Liver (tissue), 9 donors: Measurements from ENCODE around the gene ANKRD9. TPM values are rescaled to one million over a fixed set of nuclear protein-coding genes. Genes with fewer than 3 reads are reported as not detected.

Experiments
- DNase-seq: peaks from one replicate; pipeline ENCODE4 v3.0.0-alpha.2; 2017; ENCODE audit warnings: low spot score
- H3K27ac ChIP-seq, 2 donors: one replicate each; pipeline ENCODE4 v1.7.0; 2013; ENCODE audit warnings: inconsistent platforms in 2 of 2, low read length in 2 of 2, control low read depth in 1 of 2, low read depth in 1 of 2, mild to moderate bottlenecking in 1 of 2
- H3K27me3 ChIP-seq, 4 donors: one replicate each; pipeline versions ENCODE4 v1.6.1 to v1.7.0; 2013; ENCODE audit warnings: low read length in 3 of 4, inconsistent platforms in 1 of 4, mild to moderate bottlenecking in 1 of 4, moderate library complexity in 1 of 4; ENCODE audit not compliant: control insufficient read depth in 4 of 4, insufficient read depth in 4 of 4
- H3K36me3 ChIP-seq, 4 donors: one replicate each; pipeline versions ENCODE4 v1.6.1 to v1.7.0; 2013; ENCODE audit warnings: low read length in 3 of 4, mild to moderate bottlenecking in 3 of 4, low read depth in 1 of 4, moderate library complexity in 1 of 4; ENCODE audit not compliant: control insufficient read depth in 4 of 4, insufficient read depth in 3 of 4
- H3K4me1 ChIP-seq, 4 donors: one replicate each; pipeline versions ENCODE4 v1.6.1 to v1.7.0; 2013; ENCODE audit warnings: low read length in 3 of 4, mild to moderate bottlenecking in 3 of 4, moderate library complexity in 1 of 4; ENCODE audit not compliant: control insufficient read depth in 4 of 4, insufficient read depth in 4 of 4
- H3K4me3 ChIP-seq, 3 donors: one replicate each; pipeline versions ENCODE4 v1.6.1 to v1.7.0; 2013; ENCODE audit warnings: low read length in 3 of 3, control low read depth in 1 of 3, low read depth in 1 of 3, mild to moderate bottlenecking in 1 of 3
- H3K9ac ChIP-seq, 2 donors: one replicate each; pipeline ENCODE4 v1.7.0; 2013; ENCODE audit warnings: low read length in 2 of 2, mild to moderate bottlenecking in 2 of 2, moderate library complexity in 2 of 2, control low read depth in 1 of 2, low read depth in 1 of 2
- H3K9me3 ChIP-seq, 4 donors: one replicate each; pipeline versions ENCODE4 v1.6.1 to v1.7.0; 2013; ENCODE audit warnings: low read length in 3 of 4; ENCODE audit not compliant: control insufficient read depth in 4 of 4
- EGR1 ChIP-seq, 2 donors: IDR thresholded peaks; 2 replicates each; pipeline ENCODE4 v1.6.1; 2016 to 2018; ENCODE audit warnings: antibody characterized with exemption in 2 of 2, low read depth in 2 of 2
- FOXA1 ChIP-seq: IDR thresholded peaks from 2 replicates; pipeline ENCODE4 v1.6.1; 2016; ENCODE audit warnings: antibody characterized with exemption
- FOXA2 ChIP-seq: IDR thresholded peaks from 2 replicates; pipeline ENCODE4 v1.6.1; 2016; ENCODE audit warnings: antibody characterized with exemption
- GABPA ChIP-seq, 2 donors: IDR thresholded peaks in 1 of 2; conservative IDR thresholded peaks in 1 of 2; 2 replicates each; pipeline ENCODE4 v1.6.1; 2016; ENCODE audit warnings: antibody characterized with exemption in 2 of 2, mild to moderate bottlenecking in 1 of 2, moderate library complexity in 1 of 2
- HNF4A ChIP-seq, 2 donors: conservative IDR thresholded peaks; 2 replicates each; pipeline ENCODE4 v1.6.1; 2016; ENCODE audit warnings: antibody characterized with exemption in 2 of 2, mild to moderate bottlenecking in 2 of 2
- HNF4G ChIP-seq: IDR thresholded peaks from 2 replicates; pipeline ENCODE4 v1.6.1; 2016; ENCODE audit warnings: antibody characterized with exemption
- JUND ChIP-seq, 2 donors: IDR thresholded peaks; 2 replicates each; pipeline ENCODE4 v1.6.1; 2016; ENCODE audit warnings: antibody characterized with exemption in 2 of 2
- NR2F2 ChIP-seq: IDR thresholded peaks from 2 replicates; pipeline ENCODE4 v1.6.1; 2016; ENCODE audit warnings: antibody characterized with exemption
- RAD21 ChIP-seq, 2 donors: IDR thresholded peaks; 2 replicates each; pipeline ENCODE4 v1.6.1; 2016; ENCODE audit warnings: antibody characterized with exemption in 2 of 2, mild to moderate bottlenecking in 2 of 2
- RXRA ChIP-seq, 2 donors: IDR thresholded peaks; 2 replicates each; pipeline ENCODE4 v1.6.1; 2017 to 2018; ENCODE audit warnings: antibody characterized with exemption in 2 of 2, mild to moderate bottlenecking in 1 of 2
- SP1 ChIP-seq: IDR thresholded peaks from 2 replicates; pipeline ENCODE4 v1.6.1; 2018; ENCODE audit warnings: antibody characterized with exemption, mild to moderate bottlenecking
- TAF1 ChIP-seq: conservative IDR thresholded peaks from 2 replicates; pipeline ENCODE4 v1.6.1; 2016; ENCODE audit warnings: antibody characterized with exemption, mild to moderate bottlenecking
- YY1 ChIP-seq: IDR thresholded peaks from 2 replicates; pipeline ENCODE4 v1.6.1; 2016; ENCODE audit warnings: antibody characterized with exemption, mild to moderate bottlenecking
- WGBS: extraction: QIAGEN DNeasy Blood & Tissue Kit; methylation state at CpG from one replicate; pipeline ENCODE4 v1.1.7; 2013; 5-methylcytosine and 5-hydroxymethylcytosine counted together
- polyA plus RNA-seq, 2 donors: library from polyadenylated mRNA; stranded (reverse) in 1 of 2; unstranded in 1 of 2; fragments of 200-250 nt in 1 of 2; fragments of >200 nt in 1 of 2; fragmentation: Nextera tagmentation in 1 of 2; extraction: Ambion mirVana in 1 of 2; gene quantifications; one replicate each; pipeline versions ENCODE4 v1.2.1 to v1.2.3, GENCODE V29; 2013 to 2015
- total RNA-seq, 2 donors: library from RNA; depleted of rRNA; stranded (reverse); fragments of >200 nt; gene quantifications; one replicate each; pipeline ENCODE4 v1.2.3, GENCODE V29; 2014
- TF ChIP-seq, protein P1 (sequence below): fragments of 150-350 bp; IDR thresholded peaks from 2 replicates; pipeline ENCODE4 v1.5.1; 2017; ENCODE audit warnings: improper control_type of control experiment, low read depth, low read length; ENCODE audit not compliant: missing input control
- TF ChIP-seq, protein P2 (sequence below): IDR thresholded peaks from 2 replicates; pipeline ENCODE4 v1.6.1; 2016; ENCODE audit warnings: antibody characterized with exemption
- TF ChIP-seq, protein P3 (sequence below): IDR thresholded peaks from 2 replicates; pipeline ENCODE4 v1.6.1; 2016; ENCODE audit warnings: antibody characterized with exemption
- TF ChIP-seq, protein P4 (sequence below): IDR thresholded peaks from 2 replicates; pipeline ENCODE4 v1.6.1; 2016; ENCODE audit warnings: antibody characterized with exemption
- TF ChIP-seq, protein P5 (sequence below): IDR thresholded peaks from 2 replicates; pipeline ENCODE4 v1.6.1; 2016; ENCODE audit warnings: antibody characterized with exemption, mild to moderate bottlenecking
- donor health status: healthy.
- donor health status: healthy.
- donor health status: healthy.
- donor health status: healthy.
- donor health status: healthy.

The ANKRD9 gene
- total and polyA plus RNA-seq, 4 donors = 1.5 to 67.5 (median 7.5) TPM

DNA sequence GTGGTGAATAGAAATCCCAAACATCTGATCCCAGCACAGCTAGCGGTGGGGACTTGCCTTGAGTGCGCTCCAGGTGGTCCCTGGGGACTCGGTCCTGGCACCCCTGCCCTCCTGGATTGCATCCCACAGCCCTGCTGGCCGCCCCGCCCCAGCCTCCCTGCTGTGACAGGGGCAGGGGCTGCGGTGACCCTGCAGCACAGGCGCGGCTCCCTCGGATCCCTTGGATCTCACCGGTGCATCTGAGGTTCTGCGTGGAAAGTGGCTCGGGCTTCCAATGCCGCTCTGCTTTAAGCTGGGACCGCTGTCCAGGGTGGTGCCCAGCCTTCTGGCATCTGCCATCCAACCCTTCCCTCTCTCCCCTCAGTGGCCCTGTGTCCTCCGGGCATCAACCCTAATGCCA, 16.0 kb downstream of the ANKRD9 start:
- Histone ChIP-seq H3K9me3 (no peaks in the 10 kb centered on the region), H3K27me3 (no peaks in the 10 kb centered on the region), H3K9ac (no peak overlapping the region), H3K27ac (no peak overlapping the region), H3K36me3 (peaks cover 0 to 14% (median under 1%) of the 10 kb centered on the region in 4 donors), H3K4me1 (no peaks in the 10 kb centered on the region), H3K4me3 (no peak overlapping the region)
- TF ChIP-seq, protein P1, sequence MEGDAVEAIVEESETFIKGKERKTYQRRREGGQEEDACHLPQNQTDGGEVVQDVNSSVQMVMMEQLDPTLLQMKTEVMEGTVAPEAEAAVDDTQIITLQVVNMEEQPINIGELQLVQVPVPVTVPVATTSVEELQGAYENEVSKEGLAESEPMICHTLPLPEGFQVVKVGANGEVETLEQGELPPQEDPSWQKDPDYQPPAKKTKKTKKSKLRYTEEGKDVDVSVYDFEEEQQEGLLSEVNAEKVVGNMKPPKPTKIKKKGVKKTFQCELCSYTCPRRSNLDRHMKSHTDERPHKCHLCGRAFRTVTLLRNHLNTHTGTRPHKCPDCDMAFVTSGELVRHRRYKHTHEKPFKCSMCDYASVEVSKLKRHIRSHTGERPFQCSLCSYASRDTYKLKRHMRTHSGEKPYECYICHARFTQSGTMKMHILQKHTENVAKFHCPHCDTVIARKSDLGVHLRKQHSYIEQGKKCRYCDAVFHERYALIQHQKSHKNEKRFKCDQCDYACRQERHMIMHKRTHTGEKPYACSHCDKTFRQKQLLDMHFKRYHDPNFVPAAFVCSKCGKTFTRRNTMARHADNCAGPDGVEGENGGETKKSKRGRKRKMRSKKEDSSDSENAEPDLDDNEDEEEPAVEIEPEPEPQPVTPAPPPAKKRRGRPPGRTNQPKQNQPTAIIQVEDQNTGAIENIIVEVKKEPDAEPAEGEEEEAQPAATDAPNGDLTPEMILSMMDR = no peak
- TF ChIP-seq HNF4G = no peak
- TF ChIP-seq EGR1 (IDR thresholded peaks at IDR 0.05; ENCODE audit: low read depth in 2 of 2) = no peak
- TF ChIP-seq RAD21 (IDR thresholded peaks at IDR 0.05) = no peak
- TF ChIP-seq HNF4A (conservative IDR thresholded peaks at IDR 0.05) = no peak
- no peak for TF ChIP-seq JUND (IDR thresholded peaks at IDR 0.05)
- no peak for TF ChIP-seq FOXA1
- TF ChIP-seq SP1 = no peak
- TF ChIP-seq, protein P2, sequence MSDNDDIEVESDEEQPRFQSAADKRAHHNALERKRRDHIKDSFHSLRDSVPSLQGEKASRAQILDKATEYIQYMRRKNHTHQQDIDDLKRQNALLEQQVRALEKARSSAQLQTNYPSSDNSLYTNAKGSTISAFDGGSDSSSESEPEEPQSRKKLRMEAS = no peak
- DNase-seq = no peak
- whole genome bisulfite sequencing = 97% methylated on average over 15 of the region's 15 CpGs

DNA sequence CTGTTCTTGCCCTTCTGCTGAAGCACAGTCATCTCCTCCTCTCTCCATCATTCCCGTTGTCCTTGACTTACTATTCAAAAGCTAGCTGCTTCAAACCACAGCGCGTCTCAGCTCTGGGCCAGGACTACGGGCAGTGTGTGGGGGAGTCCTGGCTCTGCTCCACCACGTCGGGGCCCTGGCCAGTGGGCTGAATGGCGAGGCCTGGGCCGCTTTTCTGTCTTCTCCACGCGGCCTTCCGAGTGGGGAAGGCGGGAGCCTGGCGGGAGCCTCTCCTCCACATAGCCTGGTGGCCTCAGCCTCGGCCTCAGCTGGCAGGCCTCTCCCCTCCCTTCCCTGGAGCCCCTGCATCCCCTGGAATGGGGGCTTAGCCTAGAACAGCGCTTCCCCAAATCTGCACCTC, 16.5 kb downstream of the ANKRD9 start:
- Histone ChIP-seq H3K9me3 (no peaks in the 10 kb centered on the region), H3K36me3 (peaks cover 0 to 9% (median 0%) of the 10 kb centered on the region in 4 donors), H3K4me3 (no peak overlapping the region), H3K4me1 (no peaks in the 10 kb centered on the region), H3K27me3 (no peaks in the 10 kb centered on the region), H3K9ac (no peak overlapping the region), H3K27ac (no peak overlapping the region)
- TF ChIP-seq YY1 = no peak
- no peak for TF ChIP-seq HNF4A (conservative IDR thresholded peaks at IDR 0.05)
- TF ChIP-seq, protein P2 = no peak
- no peak for TF ChIP-seq TAF1
- TF ChIP-seq RXRA (IDR thresholded peaks at IDR 0.05) = no peak
- TF ChIP-seq NR2F2 = no peak
- TF ChIP-seq GABPA (IDR thresholded peaks at IDR 0.05 in 1 of 2, conservative IDR thresholded peaks at IDR 0.05 in 1 of 2) = no peak
- TF ChIP-seq, protein P3, sequence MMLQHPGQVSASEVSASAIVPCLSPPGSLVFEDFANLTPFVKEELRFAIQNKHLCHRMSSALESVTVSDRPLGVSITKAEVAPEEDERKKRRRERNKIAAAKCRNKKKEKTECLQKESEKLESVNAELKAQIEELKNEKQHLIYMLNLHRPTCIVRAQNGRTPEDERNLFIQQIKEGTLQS = no peak
- 95% methylated on average over 15 of the region's 15 CpGs for WGBS
- no peak for DNase-seq

DNA sequence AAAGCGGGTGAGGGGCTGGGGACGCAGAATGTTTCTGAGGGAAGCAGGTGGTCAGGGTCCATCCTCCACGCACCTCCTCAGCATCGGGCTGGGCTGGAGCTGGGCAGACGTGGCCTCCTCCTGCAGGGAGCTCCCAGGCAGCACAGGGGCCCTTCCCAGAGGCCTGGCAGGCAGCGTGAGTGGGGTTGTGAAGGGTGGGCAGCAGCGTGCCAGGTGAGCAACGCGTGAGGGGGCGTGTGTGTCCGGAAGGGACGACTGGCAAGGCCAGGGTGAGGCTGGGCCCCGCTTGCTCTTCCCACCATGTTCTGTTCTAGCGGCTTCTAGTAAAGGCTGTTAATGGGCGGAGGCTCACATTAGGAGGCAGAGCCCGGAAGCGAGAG, 17.1 kb downstream of the ANKRD9 start:
- H3K27me3 ChIP-seq = no peaks in the 10 kb centered on the region
- WGBS = 96% methylated on average over 17 of the region's 17 CpGs
- no peak for TF ChIP-seq SP1
- TF ChIP-seq, protein P4, sequence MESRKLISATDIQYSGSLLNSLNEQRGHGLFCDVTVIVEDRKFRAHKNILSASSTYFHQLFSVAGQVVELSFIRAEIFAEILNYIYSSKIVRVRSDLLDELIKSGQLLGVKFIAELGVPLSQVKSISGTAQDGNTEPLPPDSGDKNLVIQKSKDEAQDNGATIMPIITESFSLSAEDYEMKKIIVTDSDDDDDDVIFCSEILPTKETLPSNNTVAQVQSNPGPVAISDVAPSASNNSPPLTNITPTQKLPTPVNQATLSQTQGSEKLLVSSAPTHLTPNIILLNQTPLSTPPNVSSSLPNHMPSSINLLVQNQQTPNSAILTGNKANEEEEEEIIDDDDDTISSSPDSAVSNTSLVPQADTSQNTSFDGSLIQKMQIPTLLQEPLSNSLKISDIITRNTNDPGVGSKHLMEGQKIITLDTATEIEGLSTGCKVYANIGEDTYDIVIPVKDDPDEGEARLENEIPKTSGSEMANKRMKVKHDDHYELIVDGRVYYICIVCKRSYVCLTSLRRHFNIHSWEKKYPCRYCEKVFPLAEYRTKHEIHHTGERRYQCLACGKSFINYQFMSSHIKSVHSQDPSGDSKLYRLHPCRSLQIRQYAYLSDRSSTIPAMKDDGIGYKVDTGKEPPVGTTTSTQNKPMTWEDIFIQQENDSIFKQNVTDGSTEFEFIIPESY = no peak
- TF ChIP-seq RAD21 (IDR thresholded peaks at IDR 0.05) = no peak
- TF ChIP-seq, protein P5, sequence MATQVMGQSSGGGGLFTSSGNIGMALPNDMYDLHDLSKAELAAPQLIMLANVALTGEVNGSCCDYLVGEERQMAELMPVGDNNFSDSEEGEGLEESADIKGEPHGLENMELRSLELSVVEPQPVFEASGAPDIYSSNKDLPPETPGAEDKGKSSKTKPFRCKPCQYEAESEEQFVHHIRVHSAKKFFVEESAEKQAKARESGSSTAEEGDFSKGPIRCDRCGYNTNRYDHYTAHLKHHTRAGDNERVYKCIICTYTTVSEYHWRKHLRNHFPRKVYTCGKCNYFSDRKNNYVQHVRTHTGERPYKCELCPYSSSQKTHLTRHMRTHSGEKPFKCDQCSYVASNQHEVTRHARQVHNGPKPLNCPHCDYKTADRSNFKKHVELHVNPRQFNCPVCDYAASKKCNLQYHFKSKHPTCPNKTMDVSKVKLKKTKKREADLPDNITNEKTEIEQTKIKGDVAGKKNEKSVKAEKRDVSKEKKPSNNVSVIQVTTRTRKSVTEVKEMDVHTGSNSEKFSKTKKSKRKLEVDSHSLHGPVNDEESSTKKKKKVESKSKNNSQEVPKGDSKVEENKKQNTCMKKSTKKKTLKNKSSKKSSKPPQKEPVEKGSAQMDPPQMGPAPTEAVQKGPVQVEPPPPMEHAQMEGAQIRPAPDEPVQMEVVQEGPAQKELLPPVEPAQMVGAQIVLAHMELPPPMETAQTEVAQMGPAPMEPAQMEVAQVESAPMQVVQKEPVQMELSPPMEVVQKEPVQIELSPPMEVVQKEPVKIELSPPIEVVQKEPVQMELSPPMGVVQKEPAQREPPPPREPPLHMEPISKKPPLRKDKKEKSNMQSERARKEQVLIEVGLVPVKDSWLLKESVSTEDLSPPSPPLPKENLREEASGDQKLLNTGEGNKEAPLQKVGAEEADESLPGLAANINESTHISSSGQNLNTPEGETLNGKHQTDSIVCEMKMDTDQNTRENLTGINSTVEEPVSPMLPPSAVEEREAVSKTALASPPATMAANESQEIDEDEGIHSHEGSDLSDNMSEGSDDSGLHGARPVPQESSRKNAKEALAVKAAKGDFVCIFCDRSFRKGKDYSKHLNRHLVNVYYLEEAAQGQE = no peak
- TF ChIP-seq, protein P2 = no peak
- TF ChIP-seq GABPA (IDR thresholded peaks at IDR 0.05 in 1 of 2, conservative IDR thresholded peaks at IDR 0.05 in 1 of 2) = no peak
- TF ChIP-seq NR2F2 = no peak
- TF ChIP-seq FOXA1 = no peak
- TF ChIP-seq HNF4A (conservative IDR thresholded peaks at IDR 0.05) = no peak
- TF ChIP-seq TAF1 = no peak
- TF ChIP-seq JUND (IDR thresholded peaks at IDR 0.05) = no peak
- no peak for TF ChIP-seq FOXA2
- no peak for TF ChIP-seq HNF4G
- TF ChIP-seq, protein P3 = no peak

More for the DNA sequence above, 17.1 kb downstream of the ANKRD9 start:
- no peak for DNase-seq
- Histone ChIP-seq H3K27ac (no peak overlapping the region), H3K9me3 (no peaks in the 10 kb centered on the region), H3K36me3 (peaks cover 0 to 3% (median 0%) of the 10 kb centered on the region in 4 donors), H3K9ac (no peak overlapping the region), H3K4me3 (no peak overlapping the region), H3K4me1 (no peaks in the 10 kb centered on the region)
